Retina (tissue), 1 donor: Measurements from ENCODE around the gene SPATA2.
A peak's percentile ranks its signal among the peaks of the same experiment; 100 is the strongest.

Experiments used
- DNase-seq: peaks from one replicate; pipeline ENCODE4 v3.0.0-alpha.2; 2016

Gene SPATA2

GRCh38 chr20:49929142-49929494, 13.8 kb upstream of the SPATA2 start:
- no peak for DNase-seq

DNA sequence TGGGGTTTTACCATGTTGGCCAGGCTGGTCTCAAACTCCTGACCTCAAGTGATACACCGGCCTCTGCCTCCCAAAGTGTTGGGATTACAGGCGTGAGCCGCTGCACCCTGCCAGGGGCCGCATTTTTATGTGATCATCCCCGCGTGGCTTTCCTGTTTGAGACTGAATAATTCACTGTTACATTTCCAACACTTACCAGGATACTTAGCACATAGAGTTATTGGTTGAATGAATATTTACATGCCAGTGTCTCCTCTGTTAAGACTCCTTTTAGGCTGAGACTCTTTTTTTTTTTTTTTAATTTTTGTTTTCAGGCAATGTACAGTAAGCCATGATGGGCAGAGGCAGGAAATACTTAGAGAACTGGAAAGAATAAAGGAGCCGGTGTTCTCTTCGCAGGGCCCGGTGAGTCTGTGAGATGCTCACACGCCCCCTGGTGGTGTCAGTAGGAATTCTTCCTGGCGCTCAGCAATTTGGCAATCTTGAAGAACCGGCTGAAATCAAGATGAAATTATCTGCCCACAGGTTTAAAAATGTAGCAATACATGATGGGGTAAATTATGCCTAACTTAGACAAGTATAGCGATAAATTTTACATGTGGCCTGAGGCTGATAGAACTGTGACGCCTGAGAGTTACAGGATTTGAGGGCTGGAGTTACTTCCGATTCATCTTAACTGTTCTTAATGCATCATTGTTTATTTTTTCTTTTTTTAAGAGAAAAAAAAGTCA, 13.2 kb upstream of the SPATA2 start:
- DNase-seq: peak; percentile 81

DNA sequence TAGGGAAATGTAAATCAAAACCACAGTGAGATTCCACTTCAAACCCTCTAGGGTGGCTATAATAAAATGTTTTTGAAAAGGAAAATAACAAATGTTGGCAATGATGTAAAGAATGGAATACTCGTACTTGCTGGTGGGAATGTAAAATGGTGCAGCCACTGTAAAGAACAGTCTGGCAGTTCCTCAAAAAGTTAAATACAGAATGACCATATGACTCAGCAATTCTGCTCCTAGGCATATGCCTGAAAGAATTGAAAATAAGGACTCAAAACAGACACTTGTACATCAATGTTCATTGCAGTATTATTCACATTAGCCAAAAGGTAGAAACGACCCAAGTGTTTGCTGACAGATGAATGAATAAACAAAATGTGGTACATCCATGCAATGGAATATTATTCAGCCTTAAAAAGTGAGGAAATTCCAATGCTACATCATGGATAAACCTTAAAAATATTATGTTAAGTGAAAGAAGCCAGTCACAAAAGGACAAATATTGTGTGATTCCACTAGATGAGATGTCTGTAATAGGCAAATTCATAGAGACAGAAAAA, 10.6 kb upstream of the SPATA2 start:
- no peak for DNase-seq

- no peak for DNase-seq
These were observed 8.9 kb upstream of the SPATA2 start for GRCh38 chr20:49924247-49924646.

- no peak for DNase-seq
These were observed 4.1 kb upstream of the SPATA2 start for GRCh38 chr20:49919461-49919860.

GRCh38 chr20:49919009-49919408, 3.7 kb upstream of the SPATA2 start:
- DNase-seq: no peak

DNA sequence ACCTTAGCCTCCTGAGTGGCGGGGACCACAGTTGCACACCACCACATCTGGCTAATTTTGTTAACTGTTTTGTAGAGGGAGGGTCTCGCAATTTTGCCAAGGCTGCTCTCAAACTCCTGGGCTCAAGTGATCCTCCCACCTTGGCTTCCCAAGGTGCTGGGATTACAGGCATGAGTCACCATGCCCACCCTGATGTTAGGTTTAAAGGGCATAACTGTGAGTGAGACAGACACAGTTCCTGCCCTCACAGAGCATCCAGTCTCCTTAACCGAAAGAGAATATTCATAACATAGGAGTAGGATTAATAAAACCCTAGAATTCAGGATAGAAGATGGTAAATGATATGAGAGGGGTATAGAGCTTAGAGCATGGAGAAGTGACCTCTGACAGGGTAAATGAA, 3.1 kb upstream of the SPATA2 start:
- no peak for DNase-seq

DNA sequence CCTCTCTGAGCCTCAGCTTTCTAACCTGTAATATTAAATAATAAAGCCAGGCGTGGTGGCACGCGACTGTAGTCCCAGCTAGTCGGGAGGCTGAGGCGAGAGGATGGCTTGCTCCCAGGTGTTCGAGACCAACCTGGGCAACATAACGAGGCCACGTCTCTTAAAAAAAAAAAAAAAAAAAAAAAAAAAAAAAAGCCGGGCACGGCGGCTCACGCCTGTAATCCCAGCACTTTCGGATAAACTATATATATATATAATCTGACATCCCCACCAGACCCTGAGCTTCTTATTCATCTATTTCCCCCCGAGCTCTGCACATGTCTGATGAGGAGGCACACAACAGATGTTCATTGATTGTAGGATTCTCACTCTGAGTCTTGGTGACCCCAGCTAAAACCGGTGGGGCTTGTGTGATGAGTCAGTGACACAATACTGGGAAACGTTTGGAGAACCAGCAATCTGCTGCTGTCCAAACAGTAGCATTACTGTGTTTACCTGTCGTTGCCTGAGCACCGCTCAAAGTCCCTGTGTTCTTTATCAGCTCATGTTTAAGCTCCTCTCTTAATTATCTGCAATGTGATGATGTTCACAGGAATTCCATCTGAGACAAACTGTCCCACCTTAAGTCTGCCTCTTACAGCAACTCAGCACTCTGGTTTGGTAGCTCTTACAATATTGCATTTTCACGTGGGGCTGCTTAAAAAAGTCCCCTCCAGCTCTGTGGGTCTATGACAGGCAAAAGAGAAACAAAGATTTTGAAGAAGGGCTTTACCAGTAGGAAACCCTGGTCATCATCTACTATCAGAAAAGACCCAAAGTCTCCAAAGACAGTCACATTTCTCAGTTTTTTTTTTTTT, 1.0 kb upstream of the SPATA2 start:
- no peak for DNase-seq

DNA sequence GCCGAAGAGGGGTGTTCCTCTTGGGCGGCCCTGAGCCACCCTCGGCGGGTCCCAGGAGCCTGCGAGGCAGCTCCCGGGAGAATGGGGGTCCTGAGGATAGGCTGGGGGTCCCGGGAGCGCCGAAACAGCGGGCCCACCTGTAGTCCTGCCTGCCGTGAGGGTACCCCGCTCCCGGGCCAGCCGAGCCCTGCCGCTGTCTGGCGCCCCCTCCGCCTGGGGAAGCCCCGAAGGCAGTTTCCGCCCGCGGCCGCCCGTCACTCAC, 280 bp downstream of the SPATA2 start:
- no peak for DNase-seq

DNA sequence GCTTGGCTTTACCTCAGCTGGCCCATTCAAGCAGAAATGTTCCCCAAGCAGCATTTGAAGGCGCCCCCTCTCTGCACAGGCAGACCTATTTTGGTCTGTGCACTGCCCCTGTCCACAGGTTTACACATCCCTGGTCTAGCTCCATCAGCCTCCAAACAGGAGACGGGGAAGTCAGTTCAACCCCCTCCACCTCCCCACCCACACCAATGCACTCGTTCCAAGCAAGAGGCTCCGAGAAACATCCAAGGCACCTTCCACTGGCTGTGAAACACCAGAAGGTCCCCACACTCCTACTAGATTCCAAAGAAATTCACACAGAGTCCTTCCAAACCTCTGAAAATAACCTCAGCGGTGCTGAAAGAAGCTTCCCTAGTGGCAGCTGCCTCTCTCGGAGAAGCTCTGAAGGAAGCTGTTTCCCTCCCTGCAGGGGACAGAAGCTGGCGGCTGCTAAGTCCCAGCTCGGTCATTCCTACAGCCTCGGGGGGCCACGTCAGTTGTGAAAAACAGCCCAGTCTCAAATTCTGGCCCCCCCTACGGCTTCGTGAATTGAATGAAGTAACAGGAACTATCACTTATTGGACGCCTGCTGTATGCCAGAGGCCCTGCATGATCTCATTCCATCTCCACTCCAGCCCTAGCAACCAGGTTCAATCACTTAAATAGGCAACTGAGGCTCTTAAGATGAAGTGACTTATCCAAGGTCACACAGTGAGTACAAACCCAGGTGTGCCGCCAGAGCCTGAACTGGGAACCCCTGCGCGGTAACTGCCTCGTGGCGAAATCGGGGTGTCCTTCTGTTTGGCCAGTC, 815 bp downstream of the SPATA2 start:
- no peak for DNase-seq

GRCh38 chr20:49913399-49914047, 1.8 kb downstream of the SPATA2 start:
- DNase-seq: no peak

GRCh38 chr20:49910340-49910706, 5.0 kb downstream of the SPATA2 start:
- no peak for DNase-seq

DNA sequence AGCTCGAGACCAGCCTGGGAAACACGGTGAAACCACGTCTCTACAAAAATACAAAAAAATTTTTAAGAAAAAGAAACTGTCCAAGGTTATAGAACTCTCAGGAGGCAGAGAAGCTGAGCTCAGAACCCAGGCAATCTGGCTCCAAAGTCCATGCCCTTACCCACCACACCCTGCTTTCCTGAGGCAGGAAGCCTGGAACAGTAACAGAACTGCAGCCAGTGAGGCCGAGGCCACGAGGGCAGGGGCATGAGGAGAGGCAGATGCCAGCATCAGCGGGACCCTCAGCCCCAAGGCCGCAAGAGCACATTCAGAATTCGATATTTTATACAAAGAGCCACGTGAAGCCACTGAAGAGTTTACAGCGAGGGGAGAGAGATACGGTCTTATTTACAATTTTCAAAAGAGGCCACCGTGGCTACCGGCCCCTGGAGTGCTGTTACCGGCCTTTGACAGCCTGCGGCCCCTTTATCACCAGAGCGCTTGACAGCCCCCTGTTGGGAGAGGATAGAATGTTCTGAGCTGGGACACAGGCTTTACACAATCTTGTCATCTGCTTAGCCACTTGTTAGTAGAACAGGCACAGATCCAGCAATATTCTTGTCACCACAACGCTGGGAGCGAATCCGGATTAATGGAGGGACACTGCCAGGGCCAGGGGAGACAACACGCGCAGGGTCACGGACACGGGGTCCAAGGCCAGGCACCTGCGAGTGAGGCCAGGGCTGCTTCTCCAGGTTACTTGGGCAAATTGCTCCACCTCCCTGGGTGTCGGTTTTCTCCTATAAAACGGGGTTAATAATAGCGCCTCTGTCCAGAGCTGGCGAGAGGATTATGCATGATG, 5.6 kb downstream of the SPATA2 start:
- DNase-seq: peak; percentile 14

DNA sequence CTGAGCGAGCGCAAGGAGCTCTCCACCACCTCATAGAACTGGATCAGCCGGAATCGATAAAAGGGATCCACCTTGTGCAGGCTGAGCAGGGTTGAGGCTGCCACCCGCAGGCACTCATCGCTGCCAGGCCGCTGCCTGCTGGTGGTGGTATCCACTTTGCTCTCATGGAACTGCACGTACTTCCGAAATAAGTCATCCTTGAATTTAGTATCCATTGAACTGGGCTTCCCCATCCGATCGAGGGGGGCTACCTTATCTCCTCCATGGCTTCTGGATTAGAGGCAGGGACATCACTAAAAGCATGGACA, 7.1 kb downstream of the SPATA2 start:
- DNase-seq: no peak

- no peak for DNase-seq
These were observed 7.7 kb downstream of the SPATA2 start for GRCh38 chr20:49907405-49908257.

GRCh38 chr20:49906615-49907154, 8.6 kb downstream of the SPATA2 start:
- no peak for DNase-seq

DNA sequence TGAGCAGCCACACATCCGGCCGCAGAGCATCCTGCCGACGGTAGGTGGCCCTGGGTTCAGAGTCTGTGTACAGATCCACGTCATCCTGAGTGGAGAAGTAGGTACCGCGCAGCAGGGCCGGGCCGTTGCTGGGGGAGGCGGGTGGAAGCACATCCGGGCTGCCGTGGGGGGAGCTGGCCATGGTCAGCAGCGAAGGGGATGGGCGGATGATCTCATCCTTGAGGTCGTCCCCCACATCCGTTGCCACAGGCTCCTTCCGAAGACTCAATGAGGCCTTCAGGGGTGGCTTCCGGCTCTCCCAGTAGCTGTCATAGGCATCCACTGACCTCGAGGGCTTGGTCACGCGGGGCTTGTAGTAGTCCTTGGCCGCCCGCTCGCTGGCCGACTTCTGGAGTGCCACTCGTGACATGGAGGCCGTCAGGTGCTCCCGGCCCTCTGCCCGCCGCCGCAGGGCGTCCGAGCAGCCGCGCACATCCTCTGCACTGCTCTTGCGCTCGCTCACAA, 9.2 kb downstream of the SPATA2 start:
- no peak for DNase-seq

GRCh38 chr20:49905415-49906091, 9.8 kb downstream of the SPATA2 start:
- no peak for DNase-seq

DNA sequence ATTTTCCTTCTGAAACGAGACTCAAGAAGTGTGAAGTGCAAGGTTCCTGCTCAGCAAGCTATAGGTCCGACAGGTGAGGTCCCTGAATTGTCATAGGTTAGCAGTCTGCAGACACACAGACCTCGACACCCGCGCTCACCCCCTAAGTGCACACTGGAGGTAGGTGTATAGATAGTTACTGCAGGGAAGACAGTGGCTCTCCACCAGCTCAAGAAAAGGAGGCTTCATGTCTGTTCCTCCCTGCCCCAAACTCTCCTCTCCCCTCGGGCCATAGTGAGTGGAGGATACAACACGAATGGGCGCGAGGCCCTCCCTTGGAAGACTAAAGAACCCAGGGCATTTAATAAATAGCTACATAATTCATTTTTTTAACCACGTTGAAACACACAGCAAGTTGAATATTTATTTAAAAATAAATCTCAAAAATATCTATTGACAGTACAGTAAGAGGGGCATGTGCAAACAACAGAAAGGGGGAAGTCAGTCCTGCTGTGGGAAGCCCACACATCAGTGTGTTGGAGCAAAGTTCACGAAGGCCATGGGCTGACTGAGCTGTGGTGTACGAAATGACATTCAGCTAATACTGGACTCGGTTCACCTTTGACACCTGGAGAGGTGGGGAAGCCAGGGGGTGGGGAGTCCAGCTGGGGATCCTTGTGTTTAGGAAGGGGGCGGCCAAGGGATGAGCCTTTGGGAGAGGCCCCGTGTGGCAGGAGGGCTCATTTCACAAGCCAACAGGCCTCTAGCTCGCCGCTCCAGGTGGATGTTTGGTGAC, 10.7 kb downstream of the SPATA2 start:
- DNase-seq: no peak
